ENCODE data around the gene IGFBPL1. TPM values are rescaled to one million over a fixed set of nuclear protein-coding genes. Genes with fewer than 3 reads are reported as not detected.
A peak's percentile ranks its signal among the peaks of the same experiment; 100 is the strongest.

IGFBPL1 gene
- total and polyA plus RNA-seq, 10 of the 15 experiments (the other 5 are each of a cell fraction or from before 2014, with no cell fraction given) = 0.25 TPM; not detected in 9

GRCh38 chr9:38417003-38417945 is 7.0 kb downstream of the IGFBPL1 start (continued):
- TF ChIP-seq CTCF (IDR thresholded peaks at IDR 0.05 in 2 of 3, conservative IDR thresholded peaks at IDR 0.05 in 1 of 3; ENCODE audit: control insufficient read depth in 2 of 3, extremely low read depth in 1 of 3, insufficient read depth in 1 of 3, low read depth in 3 of 3, low read length in 3 of 3) (peak; percentile 57 to 71 (median 64); a peak in 5 of 6 replicates), KDM1A (IDR thresholded peaks at IDR 0.05; ENCODE audit: borderline replicate concordance) (no peak), IKZF2 (IDR thresholded peaks at IDR 0.05) (no peak), HDAC2 (IDR thresholded peaks at IDR 0.05) (no peak), ETV6 (conservative IDR thresholded peaks at IDR 0.05 in 1 of 2, IDR thresholded peaks at IDR 0.05 in 1 of 2; ENCODE audit: borderline replicate concordance in 1 of 2, low read depth in 1 of 2) (no peak), KAT2A (conservative IDR thresholded peaks at IDR 0.05; ENCODE audit: control insufficient read depth, low read depth, low read length) (no peak), TAF1 (IDR thresholded peaks at IDR 0.05; ENCODE audit: borderline replicate concordance, low read depth, low read length) (no peak), RAD21 (IDR thresholded peaks at IDR 0.05; ENCODE audit: insufficient read depth, low read depth, low read length) (peak; percentile 32; the same call in 1 of the 2 replicates), SPI1 (IDR thresholded peaks at IDR 0.05; ENCODE audit: borderline replicate concordance, insufficient read depth, low read depth, low read length) (no peak), MXI1 (IDR thresholded peaks at IDR 0.05; ENCODE audit: low read depth, low read length) (no peak), DPF2 (IDR thresholded peaks at IDR 0.05) (no peak), ATF7 (IDR thresholded peaks at IDR 0.05; ENCODE audit: low read depth) (no peak), NFXL1 (IDR thresholded peaks at IDR 0.05; ENCODE audit: borderline replicate concordance) (no peak), EP300 (IDR thresholded peaks at IDR 0.05; ENCODE audit: borderline replicate concordance in 1 of 2, control insufficient read depth in 1 of 2, low read depth in 2 of 2, low read length in 2 of 2) (no peak), SMC3 (IDR thresholded peaks at IDR 0.05; ENCODE audit: borderline replicate concordance, low read length) (peak; percentile 47; the same call in 1 of the 2 replicates), EGR1 (IDR thresholded peaks at IDR 0.05; ENCODE audit: borderline replicate concordance in 1 of 2, low read depth in 2 of 2, low read length in 2 of 2) (no peak), RFX5 (IDR thresholded peaks at IDR 0.05; ENCODE audit: low read depth, low read length) (no peak), NR2C1 (IDR thresholded peaks at IDR 0.05) (no peak), ESRRA (IDR thresholded peaks at IDR 0.05; ENCODE audit: low read length) (no peak), TCF3 (IDR thresholded peaks at IDR 0.05; ENCODE audit: borderline replicate concordance, insufficient read depth, low read depth, low read length) (no peak)
